Small intestine (tissue), 7 donors: ENCODE data around the gene ADSS2. TPM values are rescaled to one million over a fixed set of nuclear protein-coding genes. Genes with fewer than 3 reads are reported as not detected.

Experiments used
- DNase-seq, 2 donors: peaks; one replicate each; pipeline versions ENCODE4 v3.0.0 to v3.0.0-alpha.2; 2013
- FAIRE-seq: peaks from 2 replicates; lab custom pipeline; 2012; peaks lifted over from hg19 to GRCh38; lab: Jason Lieb, UNC
- H3K27ac ChIP-seq, 3 donors: one replicate each; pipeline ENCODE4 v1.5.1; 2013; ENCODE audit warnings: low read length in 2 of 3, mild to moderate bottlenecking in 2 of 3, control low read depth in 1 of 3, inconsistent platforms in 1 of 3, low read depth in 1 of 3, moderate library complexity in 1 of 3
- H3K27me3 ChIP-seq, 3 donors: one replicate each; pipeline ENCODE4 v1.6.1; 2013; ENCODE audit warnings: low read length in 3 of 3, inconsistent platforms in 1 of 3; ENCODE audit not compliant: control insufficient read depth in 3 of 3, insufficient read depth in 3 of 3
- H3K36me3 ChIP-seq, 3 donors: one replicate each; pipeline ENCODE4 v1.6.1; 2013; ENCODE audit warnings: low read length in 3 of 3, inconsistent platforms in 1 of 3, low read depth in 1 of 3, mild to moderate bottlenecking in 1 of 3, moderate library complexity in 1 of 3; ENCODE audit not compliant: control insufficient read depth in 3 of 3, insufficient read depth in 2 of 3
- H3K4me1 ChIP-seq, 3 donors: one replicate each; pipeline ENCODE4 v1.6.1; 2013; ENCODE audit warnings: low read length in 2 of 3, inconsistent platforms in 1 of 3, low read depth in 1 of 3, mild to moderate bottlenecking in 1 of 3, moderate library complexity in 1 of 3; ENCODE audit not compliant: control insufficient read depth in 3 of 3, insufficient read depth in 2 of 3
- H3K4me3 ChIP-seq, 3 donors: one replicate each; pipeline ENCODE4 v1.5.1; 2013; ENCODE audit warnings: low read length in 3 of 3, control low read depth in 1 of 3, inconsistent platforms in 1 of 3, low read depth in 1 of 3, mild to moderate bottlenecking in 1 of 3, moderate library complexity in 1 of 3
- H3K9me3 ChIP-seq, 2 donors: one replicate each; pipeline ENCODE4 v1.6.1; 2013; ENCODE audit warnings: low read depth in 1 of 2, low read length in 1 of 2; ENCODE audit not compliant: control insufficient read depth in 2 of 2, insufficient read depth in 1 of 2
- WGBS, 3 donors: extraction: QIAGEN DNeasy Blood & Tissue Kit; methylation state at CpG; one replicate each; pipeline ENCODE4 v1.1.7; 2013; 5-methylcytosine and 5-hydroxymethylcytosine counted together
- polyA plus RNA-seq, 4 donors: library from polyadenylated mRNA; stranded (reverse) in 3 of 4; unstranded in 1 of 4; fragments of 200-250 nt in 3 of 4; fragments of 120-200 nt in 1 of 4; gene quantifications; one replicate each; pipeline versions ENCODE4 v1.2.1 to v1.2.3, GENCODE V29; 2013
- donor health status: healthy with polysubstance abuse.
- donor health status: control.
- donor health status: control.
- donor health status: Bipolar disorder and iron deficiency.
- donor health status: healthy.

The ADSS2 gene
- polyA plus RNA-seq, 4 donors: 18.1 to 56.2 (median 27.0) TPM

- Histone ChIP-seq H3K9me3 (no peaks in the 10 kb centered on the region), H3K27ac (no peak overlapping the region), H3K27me3 (no peaks in the 10 kb centered on the region), H3K36me3 (peaks cover 0 to 14% (median 0%) of the 10 kb centered on the region in 3 donors), H3K4me1 (peaks cover 6 to 13% (median 8%) of the 10 kb centered on the region in 3 donors), H3K4me3 (no peak overlapping the region)
- no peak for FAIRE-seq
- 85 to 93% (median 92%) methylated on average over 2 of the region's 2 CpGs for WGBS, 3 donors
- DNase-seq: no peak
Observed at GRCh38 chr1:244442850-244443249, 8.9 kb downstream of the ADSS2 start.

- Histone ChIP-seq H3K9me3 (no peaks in the 10 kb centered on the region), H3K27ac (no peak overlapping the region), H3K4me3 (no peak overlapping the region), H3K4me1 (peaks cover 0 to 6% (median 4%) of the 10 kb centered on the region in 3 donors), H3K27me3 (no peaks in the 10 kb centered on the region), H3K36me3 (peaks cover 0 to 16% (median 2%) of the 10 kb centered on the region in 3 donors)
- peak in 1 of 2 donors; percentile 49 for DNase-seq
- no peak for FAIRE-seq
- WGBS, 3 donors: 58 to 73% (median 66%) methylated on average over 8 of the region's 8 CpGs
Observed at GRCh38 chr1:244439391-244440032, 12.2 kb downstream of the ADSS2 start.

GRCh38 chr1:244437086-244437468, 14.6 kb downstream of the ADSS2 start:
- H3K4me3 ChIP-seq: no peak overlapping the region
- peaks cover 2 to 20% (median 2%) of the 10 kb centered on the region in 3 donors for H3K36me3 ChIP-seq
- no peaks in the 10 kb centered on the region for H3K9me3 ChIP-seq
- DNase-seq: no peak
- H3K27me3 ChIP-seq: no peaks in the 10 kb centered on the region
- FAIRE-seq: no peak
- H3K27ac ChIP-seq: no peak overlapping the region
- H3K4me1 ChIP-seq: peaks cover 0 to 6% (median 4%) of the 10 kb centered on the region in 3 donors

GRCh38 chr1:244436336-244437085, 15.2 kb downstream of the ADSS2 start:
- DNase-seq (no peak), FAIRE-seq (no peak)
- peaks cover 0 to 6% (median 4%) of the 10 kb centered on the region in 3 donors for H3K4me1 ChIP-seq
- H3K4me3 ChIP-seq: no peak overlapping the region
- no peaks in the 10 kb centered on the region for H3K27me3 ChIP-seq
- WGBS, 3 donors: 79 to 87% (median 80%) methylated on average over 7 of the region's 7 CpGs
- H3K9me3 ChIP-seq: no peaks in the 10 kb centered on the region
- H3K36me3 ChIP-seq: peaks cover 2 to 19% (median 4%) of the 10 kb centered on the region in 3 donors
- H3K27ac ChIP-seq: no peak overlapping the region

GRCh38 chr1:244435562-244436205, 16.0 kb downstream of the ADSS2 start:
- Histone ChIP-seq H3K27me3 (no peaks in the 10 kb centered on the region), H3K9me3 (no peaks in the 10 kb centered on the region), H3K4me3 (no peak overlapping the region), H3K36me3 (peaks cover 2 to 18% (median 4%) of the 10 kb centered on the region in 3 donors), H3K4me1 (peaks cover 0 to 6% (median 4%) of the 10 kb centered on the region in 3 donors), H3K27ac (no peak overlapping the region)
- no peak for DNase-seq
- 47 to 61% (median 59%) methylated on average over 6 of the region's 6 CpGs for WGBS, 3 donors
- no peak for FAIRE-seq

- Histone ChIP-seq H3K9me3 (no peaks in the 10 kb centered on the region), H3K27ac (no peak overlapping the region), H3K4me3 (no peak overlapping the region), H3K27me3 (no peaks in the 10 kb centered on the region), H3K4me1 (no peaks in the 10 kb centered on the region), H3K36me3 (peaks cover 2 to 18% (median 4%) of the 10 kb centered on the region in 3 donors)
- FAIRE-seq: no peak
- DNase-seq: no peak
Observed at GRCh38 chr1:244431166-244431565, 20.5 kb downstream of the ADSS2 start.

- 85 to 98% (median 95%) methylated on average over 3 of the region's 3 CpGs for WGBS, 3 donors
- no peaks in the 10 kb centered on the region for H3K9me3 ChIP-seq
- DNase-seq: no peak
- H3K36me3 ChIP-seq: peaks cover 2 to 14% (median 4%) of the 10 kb centered on the region in 3 donors
- no peak overlapping the region for H3K4me3 ChIP-seq
- FAIRE-seq: no peak
- H3K27ac ChIP-seq: no peak overlapping the region
- H3K27me3 ChIP-seq: no peaks in the 10 kb centered on the region
- no peaks in the 10 kb centered on the region for H3K4me1 ChIP-seq
Observed at GRCh38 chr1:244429818-244430217, 21.9 kb downstream of the ADSS2 start.

GRCh38 chr1:244427647-244428046, 24.1 kb downstream of the ADSS2 start:
- Histone ChIP-seq H3K4me3 (no peak overlapping the region), H3K36me3 (peaks cover 2 to 9% (median 5%) of the 10 kb centered on the region in 3 donors), H3K4me1 (no peaks in the 10 kb centered on the region), H3K27ac (no peak overlapping the region), H3K9me3 (no peaks in the 10 kb centered on the region), H3K27me3 (no peaks in the 10 kb centered on the region)
- FAIRE-seq (no peak), DNase-seq (no peak)
